ENCODE data around the gene CWC15.

Gene CWC15

DNA sequence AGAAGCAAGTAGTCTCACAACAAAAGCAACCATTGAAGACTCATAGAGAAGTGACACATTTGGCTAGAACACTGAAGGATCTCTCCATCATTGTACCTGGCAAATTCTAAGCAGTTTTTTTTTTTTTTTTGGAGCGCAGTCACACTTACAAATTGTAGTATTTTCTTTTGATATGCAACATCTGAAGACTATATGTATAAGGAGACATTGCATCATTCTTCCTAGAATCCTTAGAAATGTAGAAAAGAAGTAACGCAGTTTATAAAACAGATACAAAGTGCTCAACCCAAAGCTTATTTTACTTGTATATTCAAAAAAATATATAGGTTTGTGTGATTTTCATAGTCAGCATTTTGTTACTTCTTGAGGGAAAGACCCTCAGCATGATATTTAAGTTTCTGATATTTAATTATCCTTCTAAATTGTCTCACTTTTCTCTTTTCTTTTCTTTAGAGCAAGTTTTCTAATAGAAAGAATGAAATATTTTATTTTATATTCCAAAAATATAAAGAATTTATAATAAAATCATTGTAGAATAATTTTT is 20.1 kb upstream of the CWC15 start:
- Histone ChIP-seq H3K27me3 (ENCODE audit: insufficient read depth, low read length, poor library complexity, severe bottlenecking) (peaks cover 53% of the 10 kb centered on the region), H3K36me3 (ENCODE audit: insufficient read depth, low read length) (no peaks in the 10 kb centered on the region), H3F3A (ENCODE audit: low read depth) (no peaks in the 10 kb centered on the region), H3K4me1 (ENCODE audit: insufficient read depth, low read length, poor library complexity, severe bottlenecking) (no peaks in the 10 kb centered on the region), H3K4me2 (ENCODE audit: low read depth, low read length, poor library complexity, severe bottlenecking) (no peak overlapping the region), H3K4me3 (ENCODE audit: low read length, poor library complexity, severe bottlenecking) (no peak overlapping the region), H3K9me2 (replicated peaks; ENCODE audit: low read depth, low read length) (no peaks in the 10 kb centered on the region), H4K20me1 (ENCODE audit: insufficient read depth, low read length, poor library complexity, severe bottlenecking) (no peaks in the 10 kb centered on the region), H2AFZ (ENCODE audit: low read length) (no peak overlapping the region), H3K79me2 (ENCODE audit: insufficient read depth, low read length) (no peaks in the 10 kb centered on the region), H3K9me3 (ENCODE audit: insufficient read depth, low read depth, low read length) (no peaks in the 10 kb centered on the region), H3K9ac (ENCODE audit: low read depth, low read length, poor library complexity, severe bottlenecking) (no peak overlapping the region)
- TF ChIP-seq, protein P1, sequence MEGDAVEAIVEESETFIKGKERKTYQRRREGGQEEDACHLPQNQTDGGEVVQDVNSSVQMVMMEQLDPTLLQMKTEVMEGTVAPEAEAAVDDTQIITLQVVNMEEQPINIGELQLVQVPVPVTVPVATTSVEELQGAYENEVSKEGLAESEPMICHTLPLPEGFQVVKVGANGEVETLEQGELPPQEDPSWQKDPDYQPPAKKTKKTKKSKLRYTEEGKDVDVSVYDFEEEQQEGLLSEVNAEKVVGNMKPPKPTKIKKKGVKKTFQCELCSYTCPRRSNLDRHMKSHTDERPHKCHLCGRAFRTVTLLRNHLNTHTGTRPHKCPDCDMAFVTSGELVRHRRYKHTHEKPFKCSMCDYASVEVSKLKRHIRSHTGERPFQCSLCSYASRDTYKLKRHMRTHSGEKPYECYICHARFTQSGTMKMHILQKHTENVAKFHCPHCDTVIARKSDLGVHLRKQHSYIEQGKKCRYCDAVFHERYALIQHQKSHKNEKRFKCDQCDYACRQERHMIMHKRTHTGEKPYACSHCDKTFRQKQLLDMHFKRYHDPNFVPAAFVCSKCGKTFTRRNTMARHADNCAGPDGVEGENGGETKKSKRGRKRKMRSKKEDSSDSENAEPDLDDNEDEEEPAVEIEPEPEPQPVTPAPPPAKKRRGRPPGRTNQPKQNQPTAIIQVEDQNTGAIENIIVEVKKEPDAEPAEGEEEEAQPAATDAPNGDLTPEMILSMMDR (conservative IDR thresholded peaks at IDR 0.05; ENCODE audit: low read length): no peak
- no peak for TF ChIP-seq EZH2phosphoT487 (IDR thresholded peaks at IDR 0.05; ENCODE audit: borderline replicate concordance)

DNA sequence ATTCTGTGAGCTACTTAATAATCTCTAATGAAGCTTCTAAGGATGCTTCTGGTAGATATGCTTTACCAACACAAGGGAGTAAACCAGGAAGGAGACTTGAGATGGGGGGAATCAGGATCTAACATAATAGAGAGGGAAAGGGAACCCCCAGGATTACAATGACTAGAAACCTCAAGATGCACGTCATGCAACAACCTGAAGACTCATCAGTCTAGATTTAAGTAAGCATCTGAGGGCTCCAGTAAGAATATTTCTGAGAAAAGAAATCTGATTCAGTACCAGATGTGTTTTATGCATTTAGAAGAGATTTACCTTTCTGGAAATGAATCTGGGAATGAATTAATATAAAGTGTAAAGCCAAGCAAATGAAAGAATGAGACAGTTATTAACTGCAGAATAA is 15.4 kb upstream of the CWC15 start:
- Histone ChIP-seq H3K79me2 (ENCODE audit: insufficient read depth, low read length) (no peaks in the 10 kb centered on the region), H3K9me3 (ENCODE audit: insufficient read depth, low read depth, low read length) (no peaks in the 10 kb centered on the region), H3F3A (ENCODE audit: low read depth) (no peaks in the 10 kb centered on the region), H3K9me2 (replicated peaks; ENCODE audit: low read depth, low read length) (no peaks in the 10 kb centered on the region), H3K36me3 (ENCODE audit: insufficient read depth, low read length) (no peaks in the 10 kb centered on the region), H4K20me1 (ENCODE audit: insufficient read depth, low read length, poor library complexity, severe bottlenecking) (no peaks in the 10 kb centered on the region), H3K4me3 (ENCODE audit: low read length, poor library complexity, severe bottlenecking) (no peak overlapping the region), H2AFZ (ENCODE audit: low read length) (no peak overlapping the region), H3K27me3 (ENCODE audit: insufficient read depth, low read length, poor library complexity, severe bottlenecking) (peaks cover 52% of the 10 kb centered on the region), H3K4me2 (ENCODE audit: low read depth, low read length, poor library complexity, severe bottlenecking) (no peak overlapping the region), H3K4me1 (ENCODE audit: insufficient read depth, low read length, poor library complexity, severe bottlenecking) (no peaks in the 10 kb centered on the region), H3K9ac (ENCODE audit: low read depth, low read length, poor library complexity, severe bottlenecking) (no peak overlapping the region)
- TF ChIP-seq EZH2phosphoT487 (IDR thresholded peaks at IDR 0.05; ENCODE audit: borderline replicate concordance): no peak
- TF ChIP-seq, protein P1 (conservative IDR thresholded peaks at IDR 0.05; ENCODE audit: low read length): no peak

DNA sequence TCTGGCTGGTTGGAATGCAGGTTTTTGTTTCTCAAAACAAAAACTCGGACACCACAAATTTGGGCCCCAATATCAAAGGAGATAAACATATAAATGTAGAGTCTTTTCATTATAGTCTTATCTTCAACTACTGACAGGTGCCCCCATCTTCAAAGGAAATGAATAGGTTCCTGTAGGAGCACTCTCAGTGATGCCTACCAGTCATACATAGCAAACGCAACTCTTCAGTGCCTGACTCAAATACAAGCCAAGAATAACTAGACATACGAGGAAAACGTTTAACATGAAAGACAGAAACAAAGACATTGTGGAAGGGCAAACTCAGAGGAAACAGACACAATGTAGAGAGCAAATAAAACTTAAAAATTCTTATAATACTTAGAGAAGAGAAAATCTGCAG is 14.0 kb upstream of the CWC15 start:
- H4K20me1 ChIP-seq (ENCODE audit: insufficient read depth, low read length, poor library complexity, severe bottlenecking): no peaks in the 10 kb centered on the region
- H3K27me3 ChIP-seq (ENCODE audit: insufficient read depth, low read length, poor library complexity, severe bottlenecking): peaks cover 49% of the 10 kb centered on the region
- no peaks in the 10 kb centered on the region for H3K9me2 ChIP-seq (replicated peaks; ENCODE audit: low read depth, low read length)
- H3F3A ChIP-seq (ENCODE audit: low read depth): no peaks in the 10 kb centered on the region
- H3K79me2 ChIP-seq (ENCODE audit: insufficient read depth, low read length): no peaks in the 10 kb centered on the region
- no peaks in the 10 kb centered on the region for H3K9me3 ChIP-seq (ENCODE audit: insufficient read depth, low read depth, low read length)
- no peak overlapping the region for H3K9ac ChIP-seq (ENCODE audit: low read depth, low read length, poor library complexity, severe bottlenecking)
- no peak for TF ChIP-seq EZH2phosphoT487 (IDR thresholded peaks at IDR 0.05; ENCODE audit: borderline replicate concordance)
- TF ChIP-seq, protein P1 (conservative IDR thresholded peaks at IDR 0.05; ENCODE audit: low read length): no peak
- no peak overlapping the region for H3K4me2 ChIP-seq (ENCODE audit: low read depth, low read length, poor library complexity, severe bottlenecking)
- no peaks in the 10 kb centered on the region for H3K36me3 ChIP-seq (ENCODE audit: insufficient read depth, low read length)
- H3K4me3 ChIP-seq (ENCODE audit: low read length, poor library complexity, severe bottlenecking): no peak overlapping the region
- no peaks in the 10 kb centered on the region for H3K4me1 ChIP-seq (ENCODE audit: insufficient read depth, low read length, poor library complexity, severe bottlenecking)
- no peak overlapping the region for H2AFZ ChIP-seq (ENCODE audit: low read length)
